Gastroesophageal sphincter (tissue), 4 donors: ENCODE data around the gene PLET1. TPM values are rescaled to one million over a fixed set of nuclear protein-coding genes. Genes with fewer than 3 reads are reported as not detected.

ENCODE experiments used
- ATAC-seq: fragments of 150-250 bp; one replicate; pipeline ENCODE4 v1.9.1; 2016; ENCODE audit warnings: mild to moderate bottlenecking, moderate library complexity
- H3K27ac ChIP-seq, 4 donors: fragments of 200-600 bp; sonication (generic) in 3 of 4; 1 replicate in 3 of 4; 2 replicates in 1 of 4; pipeline ENCODE4 v1.5.1; 2016 to 2019
- H3K27me3 ChIP-seq: fragments of 200-600 bp; sonication (generic); one replicate; pipeline ENCODE4 v1.5.1; 2019
- H3K36me3 ChIP-seq, 2 donors: fragments of 200-600 bp; sonication (generic); one replicate each; pipeline ENCODE4 v1.5.1; 2019; ENCODE audit warnings: control low read depth in 1 of 2
- H3K4me1 ChIP-seq, 3 donors: fragments of 200-600 bp; sonication (generic); 1 replicate in 2 of 3; 2 replicates in 1 of 3; pipeline ENCODE4 v1.5.1; 2016 to 2019; ENCODE audit warnings: control low read depth in 2 of 3
- H3K4me3 ChIP-seq, 2 donors: fragments of 200-600 bp; sonication (generic); one replicate each; pipeline ENCODE4 v1.5.1; 2019; ENCODE audit warnings: mild to moderate bottlenecking in 1 of 2, moderate library complexity in 1 of 2
- H3K9me3 ChIP-seq, 3 donors: fragments of 200-600 bp; sonication (generic); one replicate each; pipeline ENCODE4 v1.5.1; 2017 to 2019; ENCODE audit warnings: control low read depth in 2 of 3
- CTCF ChIP-seq, 4 experiments: fragments of 200-600 bp in 2 of 4; fragments of 450-650 bp in 2 of 4; sonication (generic) in 1 of 4; IDR thresholded peaks; one replicate each; pipeline ENCODE4 v1.5.1; 2017 to 2019; ENCODE audit warnings: antibody characterized with exemption in 4 of 4, mild to moderate bottlenecking in 2 of 4, moderate library complexity in 2 of 4
- EP300 ChIP-seq: sonication (generic); formaldehyde crosslinking; IDR thresholded peaks from one replicate; pipeline ENCODE4 v1.6.1; 2017; ENCODE audit warnings: antibody characterized with exemption, mild to moderate bottlenecking
- POLR2A ChIP-seq, 2 donors: fragments of 450-650 bp; IDR thresholded peaks; one replicate each; pipeline ENCODE4 v1.6.1; 2017; ENCODE audit warnings: antibody characterized with exemption in 2 of 2, mild to moderate bottlenecking in 2 of 2, moderate library complexity in 1 of 2
- POLR2AphosphoS5 ChIP-seq: sonication (generic); formaldehyde crosslinking; IDR thresholded peaks from one replicate; pipeline ENCODE4 v1.6.1; 2017; ENCODE audit warnings: antibody characterized with exemption
- WGBS, 2 donors: methylation state at CpG; one replicate each; pipeline ENCODE4 v1.1.5; 2018; ENCODE audit warnings: low coverage in 1 of 2; 5-methylcytosine and 5-hydroxymethylcytosine counted together
- total RNA-seq, 4 donors: library from RNA; depleted of rRNA; stranded (reverse); fragments of >200 nt; gene quantifications; one replicate each; pipeline ENCODE4 v1.1.0, GENCODE V29; 2016

The PLET1 gene
- total RNA-seq, 4 donors from 2014 or later: not detected

- peaks cover 0 to 27% (median 3%) of the 10 kb centered on the region in 3 donors for H3K4me1 ChIP-seq
- TF ChIP-seq EP300 (no peak), CTCF (IDR thresholded peaks at IDR 0.05) (peak; percentile 73 to 88 (median 88))
- peak; percentile 85 for ATAC-seq
- H3K27ac ChIP-seq: no peak overlapping the region
- no peak overlapping the region for H3K4me3 ChIP-seq
- peaks cover 0 to 9% of the 10 kb centered on the region in 2 donors for H3K36me3 ChIP-seq
- H3K9me3 ChIP-seq: no peaks in the 10 kb centered on the region
- no peaks in the 10 kb centered on the region for H3K27me3 ChIP-seq
- 31 to 33% methylated on average over 7 of the region's 7 CpGs for WGBS, 2 donors
These were observed 41.0 kb downstream of the PLET1 start for GRCh38 chr11:112219476-112220232.

- 100% methylated on average over 1 of the region's 1 CpG for WGBS, 2 donors
These were observed 44.0 kb downstream of the PLET1 start for GRCh38 chr11:112216561-112217105.

GRCh38 chr11:112215621-112216020, 45.0 kb downstream of the PLET1 start:
- H3K27ac ChIP-seq: no peak overlapping the region
- 84% methylated on average over 4 of the region's 6 CpGs; no CpG with 5 or more reads in 1 of the 2 donors for WGBS, 2 donors
- H3K27me3 ChIP-seq: no peaks in the 10 kb centered on the region
- peaks cover 0 to 11% (median 3%) of the 10 kb centered on the region in 3 donors for H3K4me1 ChIP-seq
- no peak overlapping the region for H3K4me3 ChIP-seq
- no peak for ATAC-seq
- H3K36me3 ChIP-seq: peaks cover 0 to 9% of the 10 kb centered on the region in 2 donors
- TF ChIP-seq POLR2A (IDR thresholded peaks at IDR 0.05) (no peak), POLR2AphosphoS5 (no peak), EP300 (no peak), CTCF (IDR thresholded peaks at IDR 0.05) (no peak)
- H3K9me3 ChIP-seq: no peaks in the 10 kb centered on the region

More at GRCh38 chr11:112216561-112217105, 44.0 kb downstream of the PLET1 start:
- TF ChIP-seq POLR2AphosphoS5 (no peak), CTCF (IDR thresholded peaks at IDR 0.05) (no peak), POLR2A (IDR thresholded peaks at IDR 0.05) (no peak), EP300 (no peak)
- Histone ChIP-seq H3K4me1 (peaks cover 0 to 21% (median 3%) of the 10 kb centered on the region in 3 donors), H3K4me3 (no peak overlapping the region), H3K36me3 (peaks cover 0 to 9% of the 10 kb centered on the region in 2 donors), H3K9me3 (no peaks in the 10 kb centered on the region), H3K27me3 (no peaks in the 10 kb centered on the region), H3K27ac (no peak overlapping the region)
- ATAC-seq: no peak

- no peak overlapping the region for H3K4me3 ChIP-seq
- no peak overlapping the region for H3K27ac ChIP-seq
- peaks cover 0 to 9% of the 10 kb centered on the region in 2 donors for H3K36me3 ChIP-seq
- H3K27me3 ChIP-seq: no peaks in the 10 kb centered on the region
- ATAC-seq: no peak
- 86% methylated on average over 4 of the region's 4 CpGs for WGBS, 2 donors
- H3K4me1 ChIP-seq: no peaks in the 10 kb centered on the region
- TF ChIP-seq CTCF (IDR thresholded peaks at IDR 0.05): no peak
- TF ChIP-seq EP300: no peak
- no peak for TF ChIP-seq POLR2A (IDR thresholded peaks at IDR 0.05)
- no peak for TF ChIP-seq POLR2AphosphoS5
- no peaks in the 10 kb centered on the region for H3K9me3 ChIP-seq
These were observed 46.9 kb downstream of the PLET1 start for GRCh38 chr11:112213753-112214152.

GRCh38 chr11:112212710-112213109, 48.0 kb downstream of the PLET1 start:
- no peak for ATAC-seq

More at GRCh38 chr11:112212710-112213109, 48.0 kb downstream of the PLET1 start:
- Histone ChIP-seq H3K4me3 (no peak overlapping the region), H3K36me3 (peaks cover 0 to 2% of the 10 kb centered on the region in 2 donors), H3K27me3 (no peaks in the 10 kb centered on the region), H3K9me3 (no peaks in the 10 kb centered on the region), H3K4me1 (no peaks in the 10 kb centered on the region), H3K27ac (no peak overlapping the region)
- TF ChIP-seq CTCF (IDR thresholded peaks at IDR 0.05) (no peak), POLR2A (IDR thresholded peaks at IDR 0.05) (no peak), EP300 (no peak), POLR2AphosphoS5 (no peak)
